ENCODE data around the gene FGFRL1.

FGFRL1 gene, protein sequence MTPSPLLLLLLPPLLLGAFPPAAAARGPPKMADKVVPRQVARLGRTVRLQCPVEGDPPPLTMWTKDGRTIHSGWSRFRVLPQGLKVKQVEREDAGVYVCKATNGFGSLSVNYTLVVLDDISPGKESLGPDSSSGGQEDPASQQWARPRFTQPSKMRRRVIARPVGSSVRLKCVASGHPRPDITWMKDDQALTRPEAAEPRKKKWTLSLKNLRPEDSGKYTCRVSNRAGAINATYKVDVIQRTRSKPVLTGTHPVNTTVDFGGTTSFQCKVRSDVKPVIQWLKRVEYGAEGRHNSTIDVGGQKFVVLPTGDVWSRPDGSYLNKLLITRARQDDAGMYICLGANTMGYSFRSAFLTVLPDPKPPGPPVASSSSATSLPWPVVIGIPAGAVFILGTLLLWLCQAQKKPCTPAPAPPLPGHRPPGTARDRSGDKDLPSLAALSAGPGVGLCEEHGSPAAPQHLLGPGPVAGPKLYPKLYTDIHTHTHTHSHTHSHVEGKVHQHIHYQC

DNA sequence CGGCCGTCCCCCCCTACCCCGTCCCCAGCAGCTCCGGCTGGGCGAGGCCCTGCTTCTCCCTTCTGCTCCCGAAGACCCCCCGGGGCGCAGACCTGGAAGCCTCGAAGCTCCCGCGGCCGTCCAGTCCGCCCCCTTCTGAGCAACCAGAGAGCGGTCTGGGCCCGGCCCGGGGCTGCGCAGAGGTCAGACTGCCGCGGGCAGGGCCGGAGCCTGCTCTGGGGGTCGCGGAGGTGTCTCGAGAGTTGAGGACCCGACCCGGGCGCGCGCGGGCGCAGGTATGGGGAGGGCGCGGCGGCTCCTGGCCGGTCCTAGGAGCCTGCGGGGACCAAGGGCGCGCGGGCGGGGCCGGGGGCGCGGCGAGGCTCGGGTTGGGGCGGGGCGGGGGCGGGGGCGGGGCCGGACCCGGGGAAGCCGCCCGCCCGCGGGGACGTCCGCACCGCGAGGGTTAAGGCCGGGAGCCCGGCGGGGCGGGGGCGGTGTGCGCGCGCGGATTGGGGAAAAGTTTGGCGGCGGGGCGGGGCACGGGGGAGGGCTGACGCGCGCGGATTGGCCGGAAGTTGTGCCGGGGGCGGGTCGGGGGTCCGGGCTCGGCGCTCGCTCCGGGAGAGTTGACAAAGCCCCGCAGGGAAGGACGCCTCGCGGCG, at the start of gene FGFRL1:
Gene FGFRL1, plus strand, starts transcription at position 605 of the 644 bp plus-strand sequence. CDS start 860 bp downstream, outside the sequence.
- peak; percentile 64 for DNase-seq

DNA sequence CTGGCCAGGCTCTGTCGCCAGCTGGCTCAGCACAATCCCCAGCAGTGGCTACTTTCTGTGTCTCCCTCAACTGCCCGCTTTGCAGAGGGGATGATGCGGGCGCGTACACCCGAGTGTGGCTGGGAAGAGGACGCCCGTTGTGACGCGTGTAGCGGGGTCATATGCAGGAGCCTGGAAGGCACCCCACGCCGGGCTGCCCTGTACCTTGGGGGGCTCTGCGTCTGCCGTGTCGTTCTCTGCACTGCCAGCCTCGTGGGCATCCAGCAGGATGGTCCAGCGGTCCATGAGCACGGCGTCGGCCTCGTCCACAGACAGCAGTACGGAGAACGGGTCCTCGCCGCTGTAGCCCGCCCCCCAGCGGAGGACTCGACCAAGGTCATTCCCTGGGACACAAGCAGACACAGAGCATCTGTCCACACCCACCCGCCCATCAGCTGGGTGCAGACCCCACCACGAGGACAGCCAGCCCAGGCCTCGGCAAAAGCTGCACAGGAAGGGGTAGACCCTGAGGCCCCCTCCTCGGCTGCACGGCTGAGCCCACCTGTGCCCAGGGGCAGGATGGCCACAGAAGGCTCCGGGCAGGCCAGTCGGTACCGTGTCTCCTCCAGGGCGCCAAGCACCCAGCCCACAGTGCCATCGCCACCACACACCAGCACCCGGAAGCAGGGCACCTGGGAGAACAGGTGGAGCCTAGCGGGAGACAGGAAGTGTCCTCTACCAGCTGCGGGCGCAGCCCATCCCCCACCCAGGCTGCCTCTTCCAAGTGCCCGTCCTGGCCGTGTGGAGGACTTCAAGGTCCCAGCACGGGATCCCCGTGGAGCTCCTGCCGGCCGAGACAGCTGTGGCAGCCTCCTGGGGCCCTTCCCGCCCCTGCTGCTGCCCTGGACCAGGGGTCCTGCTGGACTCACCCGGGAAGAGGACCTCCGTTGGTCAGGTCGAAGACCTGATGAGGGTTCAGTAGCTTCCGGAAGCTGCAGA, 48.9 kb upstream of the FGFRL1 start:
- no peak for DNase-seq

DNA sequence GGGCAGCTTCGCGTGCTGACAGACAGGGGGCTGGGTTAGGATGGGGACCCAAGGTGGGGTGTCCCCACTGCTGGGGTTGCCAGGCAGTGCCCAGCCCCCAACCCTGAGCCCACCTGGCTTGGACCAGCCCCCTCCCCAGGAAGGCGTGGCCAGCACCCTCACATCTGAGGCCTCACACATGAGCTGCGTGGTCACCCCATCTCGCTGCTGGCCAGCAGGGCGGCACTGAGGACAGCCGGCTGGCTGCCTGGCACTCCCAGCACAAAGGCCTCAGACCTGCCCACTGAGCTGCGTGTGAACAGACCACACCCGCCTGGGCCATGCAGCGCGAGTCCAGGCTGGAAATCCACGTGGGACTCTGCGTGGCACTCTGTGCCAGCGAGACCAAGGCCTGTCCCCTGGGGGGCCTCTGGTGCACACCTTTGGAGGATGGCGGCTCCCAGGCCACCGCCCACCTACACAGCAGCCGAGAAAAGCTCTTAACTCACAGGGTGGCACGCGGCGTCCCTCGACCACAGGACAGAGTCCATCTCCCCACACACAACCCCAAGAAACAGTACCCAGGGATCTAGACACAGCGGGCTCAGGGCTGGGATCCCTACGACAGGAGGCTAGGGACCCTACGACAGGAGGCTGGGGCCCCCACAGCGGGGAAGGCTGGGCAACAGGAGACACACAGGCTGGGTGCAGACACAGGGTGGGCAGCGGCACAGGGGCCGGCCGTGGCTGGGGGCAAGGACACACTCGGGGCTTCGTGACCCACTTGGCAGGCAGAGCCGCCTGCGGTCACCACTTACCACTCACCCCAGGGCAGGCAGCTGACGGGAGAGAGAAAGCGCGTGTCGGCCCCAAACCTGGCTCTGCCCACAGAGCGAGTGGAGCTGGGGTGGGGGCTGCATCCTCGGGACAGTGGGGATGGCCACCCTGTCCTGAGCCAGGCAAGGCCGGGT, 47.9 kb upstream of the FGFRL1 start:
- no peak for DNase-seq

DNA sequence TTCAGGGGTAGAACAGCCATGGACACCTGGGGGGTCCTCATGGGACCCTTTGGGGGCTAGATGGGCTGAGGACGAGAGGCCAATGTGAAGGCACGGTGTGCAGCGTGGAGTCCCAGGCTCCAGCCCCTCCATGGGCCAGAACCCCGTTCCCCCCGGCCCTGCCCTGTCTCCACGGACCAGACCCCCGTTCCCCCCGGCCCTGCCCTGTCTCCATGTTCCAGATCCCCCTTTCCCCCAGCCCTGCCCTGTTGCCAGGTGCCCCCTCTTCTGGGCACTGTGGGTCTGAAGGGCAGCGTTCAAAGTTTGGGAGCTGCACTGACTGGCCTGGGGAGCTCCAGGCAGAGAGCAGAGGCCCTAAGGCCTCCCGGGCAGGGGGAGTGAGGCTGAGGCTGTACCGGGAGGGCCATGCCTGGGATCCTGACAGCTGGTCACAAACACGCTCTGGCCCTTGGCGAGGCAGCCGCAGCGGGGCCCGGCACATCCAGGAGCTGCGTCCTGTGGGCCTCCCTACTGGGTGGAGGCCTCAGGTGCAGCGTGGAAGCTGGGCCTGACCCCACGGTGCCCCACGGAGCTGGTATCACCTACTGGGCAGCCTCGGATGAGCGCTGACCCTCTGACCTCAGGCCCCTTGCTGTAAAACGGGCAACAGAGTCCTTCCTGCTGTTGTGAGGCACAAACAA, 46.9 kb upstream of the FGFRL1 start:
- DNase-seq = no peak

DNA sequence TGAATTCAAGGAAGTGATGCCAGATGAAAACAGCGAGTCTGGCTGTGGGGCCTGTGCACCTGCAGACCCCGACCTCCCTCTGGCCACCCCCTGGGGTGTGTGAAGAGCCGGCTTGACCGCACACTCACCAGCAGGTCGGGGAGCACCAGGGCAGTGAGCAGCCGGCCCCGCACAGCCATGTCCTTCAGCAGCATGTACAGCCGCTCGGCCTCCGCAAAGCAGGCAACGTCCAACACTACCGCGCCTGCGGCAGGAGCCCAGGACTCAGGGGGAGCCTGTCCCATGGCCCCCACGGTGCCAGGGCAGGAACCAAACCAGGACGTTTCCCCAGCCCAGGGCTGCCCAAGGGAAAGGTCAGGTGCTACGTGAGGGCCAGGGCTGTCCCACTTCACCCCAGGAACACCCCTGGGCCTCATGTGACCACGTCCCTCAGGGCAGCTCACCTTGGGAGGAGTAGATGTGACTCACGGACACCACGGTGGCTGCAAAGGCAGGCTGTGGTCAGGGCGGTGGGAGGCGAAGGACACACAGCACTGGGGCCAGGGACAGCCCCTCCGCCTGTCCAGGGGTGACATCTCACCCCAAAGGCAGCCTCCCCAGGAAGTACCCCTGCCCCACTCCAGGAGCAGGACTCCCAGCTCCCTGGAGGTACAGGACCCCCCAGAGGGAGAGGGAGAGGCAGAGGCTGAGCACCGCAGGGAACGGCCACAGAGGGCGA, 46.2 kb upstream of the FGFRL1 start:
- DNase-seq = no peak

DNA sequence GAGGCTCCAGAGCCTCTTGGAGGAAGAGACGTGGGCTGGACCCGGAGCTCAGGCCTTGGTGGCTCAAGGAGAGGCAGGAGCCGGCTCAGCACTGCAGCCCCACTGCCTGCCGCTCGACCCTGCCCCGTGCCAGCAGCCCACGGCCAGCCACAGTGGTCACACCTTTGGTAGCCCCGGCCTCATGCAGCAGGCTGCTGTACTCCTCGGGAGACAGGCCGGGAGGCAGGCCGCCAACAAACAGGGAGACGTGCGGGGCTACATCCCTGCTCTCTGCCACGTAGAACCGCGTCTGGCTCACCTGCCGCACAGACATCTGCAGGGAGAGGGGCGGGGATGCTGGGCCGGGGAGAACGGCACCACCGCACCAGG, 45.7 kb upstream of the FGFRL1 start:
- no peak for DNase-seq

DNA sequence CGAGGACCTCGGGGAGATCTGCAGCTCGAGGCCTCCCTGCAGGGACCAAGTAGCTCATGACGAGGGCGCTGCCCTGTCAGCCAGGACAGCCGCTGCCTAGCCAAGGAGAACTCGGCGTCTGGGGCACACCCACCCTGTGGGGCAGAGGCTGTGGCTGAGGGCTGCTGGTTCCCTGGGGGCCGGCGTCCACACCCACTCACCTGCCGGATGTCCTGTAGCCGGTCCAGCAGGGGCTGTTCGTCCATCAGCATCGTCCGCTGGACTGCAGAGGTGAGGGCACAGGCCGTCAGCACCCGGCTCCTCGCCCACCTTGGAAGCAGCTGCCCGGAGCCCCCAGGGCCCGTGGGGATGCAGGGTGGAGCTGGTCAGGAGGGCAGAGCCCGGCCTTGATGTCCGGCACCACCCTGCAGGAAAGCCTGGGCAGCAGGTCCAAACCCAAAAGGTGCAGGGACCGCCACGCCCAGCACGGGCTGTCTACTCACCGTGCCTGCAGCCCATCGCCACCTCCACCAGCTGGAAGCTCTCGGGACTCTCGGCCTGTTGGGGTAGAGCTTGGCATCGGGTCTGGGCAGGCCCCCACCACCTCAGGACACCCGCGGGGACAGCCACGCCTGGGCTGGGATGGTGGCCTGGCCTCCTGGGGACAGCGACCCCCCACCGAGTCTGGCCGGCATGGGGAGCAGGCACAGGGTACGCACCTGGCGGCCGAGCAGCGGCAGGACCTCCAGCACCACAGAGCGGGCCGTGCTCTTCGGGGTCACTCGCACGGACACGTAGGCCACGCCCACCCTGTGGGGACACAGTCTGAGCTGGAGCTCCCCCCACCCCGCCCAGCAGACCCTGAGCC, 44.9 kb upstream of the FGFRL1 start:
- DNase-seq = no peak

DNA sequence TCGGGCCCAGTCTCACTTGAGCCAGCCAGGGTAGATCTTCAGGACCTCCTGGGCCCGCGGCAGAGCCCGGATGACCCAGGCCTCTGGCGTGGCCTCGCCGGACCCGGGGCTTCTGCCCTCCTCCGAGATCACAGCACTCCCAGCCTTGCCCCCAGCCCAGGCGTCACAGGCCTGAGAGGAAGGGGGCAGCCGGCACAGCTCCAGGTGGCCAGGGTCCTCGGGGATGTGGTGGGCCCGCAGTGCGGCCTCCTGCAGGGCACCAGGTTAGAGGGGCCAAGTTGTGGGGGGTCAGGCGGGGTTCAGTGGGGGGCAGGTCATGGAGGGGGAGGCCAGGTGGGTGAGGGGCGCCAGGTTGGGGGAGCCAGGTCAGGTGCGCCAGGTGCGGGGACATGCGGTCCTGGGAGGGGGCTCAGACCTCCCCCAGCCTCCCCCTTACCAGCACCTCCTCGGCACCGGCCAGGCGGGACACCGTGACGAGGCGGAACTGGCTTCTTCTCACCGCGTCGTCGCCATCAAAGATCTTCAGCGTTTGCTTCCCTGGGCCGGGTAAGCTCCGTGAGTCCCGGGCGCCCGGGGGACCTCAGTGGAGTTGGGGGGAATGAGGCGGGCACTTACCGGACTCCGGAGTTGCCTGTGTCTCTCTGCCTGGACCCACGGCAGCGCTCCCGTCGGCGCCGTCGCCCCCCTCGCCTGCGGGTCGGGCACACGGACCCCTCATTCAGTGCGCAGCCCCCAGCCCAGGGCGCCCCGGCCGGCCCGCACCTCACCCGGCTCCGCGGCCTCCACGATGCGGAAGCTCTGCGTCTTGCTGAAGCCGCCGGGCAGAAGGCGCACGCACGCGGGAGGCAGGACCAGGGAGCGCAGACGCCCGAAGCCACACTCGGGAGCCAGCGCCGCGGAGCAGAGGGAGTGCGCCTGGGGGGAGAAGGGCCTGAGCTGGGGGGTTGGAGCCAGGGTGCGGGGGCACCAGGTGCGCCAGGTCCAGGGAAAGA, 44.0 kb upstream of the FGFRL1 start:
- DNase-seq = no peak

DNA sequence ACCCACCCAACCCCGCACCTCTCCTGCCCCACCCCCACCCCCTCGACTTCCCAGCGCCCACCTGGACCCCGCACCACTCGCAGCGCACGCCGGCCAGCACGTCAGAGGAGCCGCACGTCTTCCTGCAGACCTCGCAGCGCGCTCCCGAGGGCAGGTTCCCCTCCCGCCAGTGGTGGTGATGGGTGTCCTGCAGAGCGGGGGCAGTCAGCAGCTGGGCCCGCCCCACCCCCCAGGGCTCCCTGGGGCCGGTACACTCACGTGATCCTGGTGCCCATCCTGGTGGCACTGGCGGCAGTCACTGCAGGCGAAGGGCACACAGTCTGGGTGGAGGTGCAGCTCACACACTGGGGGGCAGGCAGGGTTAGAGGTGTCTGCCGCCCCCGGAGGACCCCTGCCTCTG, 43.2 kb upstream of the FGFRL1 start:
- no peak for DNase-seq

DNA sequence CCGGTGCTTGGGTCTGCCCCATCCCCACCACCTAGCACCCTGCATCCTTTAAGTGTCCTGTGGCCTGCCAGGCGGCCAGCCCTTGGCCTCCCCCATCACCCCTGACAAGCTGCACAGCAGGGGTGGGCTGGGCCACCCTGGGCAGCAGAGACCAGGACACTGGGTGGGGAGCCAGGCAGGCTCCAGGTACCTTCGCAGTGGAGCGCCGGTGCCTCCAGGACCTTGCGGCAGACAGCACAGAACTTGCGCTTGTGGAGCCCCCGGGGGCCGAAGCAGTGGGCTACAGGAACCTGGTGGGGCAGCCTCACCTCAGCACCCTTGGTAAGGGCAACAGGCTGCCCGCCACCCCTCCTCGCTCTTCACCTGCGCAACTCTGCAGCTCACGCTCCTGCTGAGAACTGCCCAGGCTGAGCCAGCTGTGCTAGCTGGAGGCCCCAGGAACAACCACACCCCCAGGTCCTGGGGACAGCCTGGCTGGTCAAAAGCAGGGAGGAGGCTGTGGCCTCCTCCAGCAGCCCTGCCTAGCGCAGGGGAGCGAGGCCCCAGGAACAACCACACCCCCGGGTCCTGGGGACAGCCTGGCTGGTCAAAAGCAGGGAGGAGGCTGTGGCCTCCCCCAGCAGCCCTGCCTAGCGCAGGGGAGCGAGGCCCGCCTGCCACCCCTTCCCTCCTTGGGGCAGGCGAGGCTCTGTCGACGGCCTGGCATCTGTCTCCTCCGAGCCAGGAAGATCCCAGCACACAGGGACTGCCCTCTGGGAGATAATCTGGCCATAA, 42.6 kb upstream of the FGFRL1 start:
- DNase-seq = no peak

DNA sequence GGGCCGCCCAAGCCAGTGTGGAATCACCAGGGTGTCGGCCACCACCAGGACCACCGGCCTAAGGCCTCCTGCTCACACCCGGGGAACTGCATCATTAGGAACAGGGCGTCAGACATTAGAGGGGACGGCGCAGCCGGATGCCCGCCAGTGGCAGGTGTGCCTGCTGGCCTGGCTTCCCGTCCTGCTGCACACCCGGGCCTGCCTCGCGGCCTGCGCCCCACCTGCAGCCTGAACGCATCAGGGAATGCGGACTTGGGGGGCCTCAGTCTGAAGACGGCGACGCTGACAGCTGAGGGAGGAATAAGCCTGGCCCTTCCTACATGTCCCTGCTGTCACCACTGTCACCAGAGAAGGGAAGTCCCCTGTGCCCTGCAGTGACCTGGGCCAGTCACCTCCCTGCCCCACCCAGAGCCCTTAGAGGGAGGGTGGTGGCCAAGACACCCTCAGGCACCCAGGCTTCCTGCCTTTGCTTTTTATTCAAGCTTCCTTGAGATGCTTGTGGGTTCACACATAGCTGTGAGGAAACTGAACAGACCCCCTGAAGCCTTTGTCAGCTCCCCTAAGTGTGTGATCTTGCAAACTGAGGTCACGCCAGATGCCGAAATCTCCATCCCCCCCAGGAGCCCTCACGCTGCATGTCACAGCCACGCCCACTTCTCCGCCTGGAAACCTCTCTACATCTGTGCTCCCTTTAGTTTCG, 41.2 kb upstream of the FGFRL1 start:
- DNase-seq = no peak

DNA sequence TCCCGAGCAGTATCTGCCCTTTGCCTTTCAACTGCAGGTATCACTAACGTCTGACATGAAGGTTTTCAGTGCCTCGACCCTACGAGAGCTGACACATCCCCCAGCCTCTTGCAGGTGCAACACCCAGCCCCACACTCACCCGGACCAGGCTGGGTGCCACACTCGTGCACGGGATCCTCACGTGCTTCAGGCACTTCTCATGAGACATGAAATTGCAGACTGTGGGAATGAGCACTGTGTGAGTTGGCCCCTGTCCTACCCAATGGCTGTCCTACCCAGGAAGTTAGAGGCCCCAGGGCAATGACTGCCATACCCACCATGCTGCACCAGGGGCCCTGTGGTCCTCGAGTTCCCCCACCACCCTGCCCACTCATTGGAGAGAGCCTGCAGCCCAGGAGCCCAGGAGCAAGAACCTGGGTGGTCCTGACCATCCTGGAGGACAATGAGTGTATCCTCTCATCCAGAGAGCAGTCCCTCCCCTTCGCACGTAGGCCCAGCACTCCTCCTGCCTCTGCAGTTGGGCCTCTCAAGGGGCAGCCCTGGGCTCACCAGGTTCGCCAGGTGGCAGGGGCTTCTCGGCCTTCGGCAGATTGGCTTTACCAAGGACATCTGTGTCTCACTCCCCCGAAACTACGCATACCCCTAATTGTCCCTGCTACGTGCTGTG, 40.4 kb upstream of the FGFRL1 start:
- DNase-seq = no peak

DNA sequence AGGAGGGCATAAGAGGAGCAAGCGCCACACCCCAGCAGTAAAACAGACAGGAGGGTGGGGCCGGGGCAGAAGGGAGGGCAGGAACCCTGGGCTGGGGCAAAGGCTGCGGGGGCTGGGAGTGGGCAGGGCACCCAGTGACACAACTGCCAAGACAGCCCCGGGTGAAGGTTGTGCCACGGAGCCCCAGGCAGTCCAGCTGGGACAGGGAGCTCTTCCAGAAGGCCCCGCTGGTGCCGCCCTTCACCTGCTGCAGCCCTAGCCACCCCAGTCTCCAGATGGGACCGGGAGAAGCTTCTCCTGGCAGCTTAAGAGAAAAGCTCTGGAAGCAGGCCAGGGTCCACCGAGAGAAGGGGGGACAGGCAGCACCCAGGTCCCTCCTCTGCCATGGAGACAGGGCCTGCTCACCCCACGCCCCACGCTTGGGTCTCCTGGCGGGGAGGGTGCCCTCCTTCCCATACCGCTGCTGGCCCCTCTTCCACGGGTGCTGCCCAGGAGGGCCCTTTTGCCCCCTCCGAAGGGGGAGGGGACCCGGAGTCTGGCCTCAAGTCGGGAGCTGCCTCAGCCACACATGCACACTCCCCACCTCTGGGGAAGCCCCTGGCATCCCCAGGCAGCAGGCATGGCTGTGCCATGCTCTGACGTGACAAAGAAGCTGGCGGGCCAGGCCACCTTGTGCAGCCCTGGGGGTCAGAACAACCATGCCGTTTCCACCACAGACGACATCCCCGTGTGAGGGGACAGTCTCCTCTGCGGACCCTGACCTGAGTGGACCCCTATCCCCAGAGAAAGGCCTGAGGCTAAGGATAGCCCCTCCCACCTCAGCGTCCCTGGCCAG, 39.5 kb upstream of the FGFRL1 start:
- no peak for DNase-seq

DNA sequence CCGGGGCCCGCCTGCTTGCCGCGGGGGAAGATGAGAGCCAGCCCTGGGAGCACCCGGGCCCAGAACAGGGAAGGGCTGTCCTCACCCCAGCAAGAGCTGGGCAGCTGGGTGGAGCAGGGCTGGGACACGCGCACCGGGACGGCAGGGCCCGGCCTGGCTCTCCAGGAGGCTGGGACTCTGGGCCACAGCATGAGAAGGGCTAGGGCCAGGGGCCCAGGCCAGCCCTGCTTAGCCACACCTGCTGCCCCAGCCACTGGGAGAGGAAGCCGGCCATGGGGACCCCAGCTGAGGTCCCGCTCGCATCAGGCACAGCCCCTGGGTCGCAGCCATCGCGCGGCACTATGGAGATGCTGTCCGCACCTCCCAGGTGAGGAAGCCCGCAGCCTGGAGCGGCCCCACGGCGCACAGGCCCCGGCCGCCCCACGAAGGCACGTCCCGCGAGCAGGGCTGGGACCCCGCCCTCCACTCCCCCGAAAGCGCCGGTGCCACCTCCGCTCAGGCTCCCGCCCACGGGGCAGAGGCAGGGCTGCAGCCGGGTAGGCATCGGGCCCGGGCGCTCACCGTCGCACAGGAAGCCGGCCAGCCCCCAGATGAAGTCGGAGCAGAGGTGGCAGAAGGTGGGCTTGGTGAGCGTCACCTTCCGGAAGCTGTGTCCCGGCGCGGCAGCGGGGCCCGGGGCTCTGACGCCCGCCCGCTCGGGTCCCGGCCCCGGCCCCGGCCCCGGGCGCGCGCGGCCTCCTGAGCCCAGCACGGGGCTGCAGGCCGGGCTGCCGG, 38.6 kb upstream of the FGFRL1 start:
- DNase-seq = no peak
